ENCODE data around the gene ANXA6. TPM values are rescaled to one million over a fixed set of nuclear protein-coding genes. Genes with fewer than 3 reads are reported as not detected.

ANXA6 gene
- total and polyA plus RNA-seq, 10 of the 15 experiments (the other 5 are each of a cell fraction or from before 2014, with no cell fraction given): 44.0 to 571 (median 465) TPM

GRCh38 chr5:151086192-151086869 is 71.2 kb downstream of the ANXA6 start:
- FAIRE-seq (no peak), ATAC-seq (peak; percentile 22), DNase-seq (ENCODE audit: low read depth, low spot score) (no peak)
- under 1% methylated on average over 6 of the region's 6 CpGs for WGBS (ENCODE audit: insufficient coverage, insufficient replicate concordance, low lambda C conversion rate, missing lambda C conversion rate)
- RAD21 ChIA-PET (ENCODE audit: unreplicated experiment): interaction anchor here (1.0 to 8.5 kb wide), 15 partner anchors 10 to 166 kb away, joined by 3 to 94 read pairs (median 6); partner anchors contain the start of gene ANXA6
- POLR2A ChIA-PET: interaction anchor here (0.5 to 14.3 kb wide), 18 partner anchors 8 to 663 kb away, joined by 3 to 222 read pairs (median 4); partner anchors contain the start of gene GM2A
- peak overlapping the region; percentile 88 for H3K27ac ChIP-seq (ENCODE audit: control insufficient read depth, insufficient read depth)
- SMC1A ChIA-PET (ENCODE audit: uncharacterized antibody, unreplicated experiment): interaction anchor here (0.7 to 7.7 kb wide), 14 partner anchors 11 to 79 kb away, joined by 3 to 125 read pairs (median 8); partner anchors contain the start of gene ANXA6
- H3K27me3 ChIP-seq (replicated peaks in 1 of 2; ENCODE audit: control insufficient read depth in 2 of 2, insufficient read depth in 2 of 2, low read length in 1 of 2): no peaks in the 10 kb centered on the region
- no peaks in the 10 kb centered on the region for H3K9me3 ChIP-seq (replicated peaks; ENCODE audit: control insufficient read depth, insufficient read depth, low read length)
- peak overlapping the region; percentile 99 for H3K4me2 ChIP-seq (ENCODE audit: control insufficient read depth, insufficient read depth)
- no peaks in the 10 kb centered on the region for H4K20me1 ChIP-seq (ENCODE audit: control insufficient read depth, insufficient read depth)
- H3K4me3 ChIP-seq: peak overlapping the region; percentile 89
- BruUV-seq (replicated peaks): TSS peak; percentile 58
- H3K79me2 ChIP-seq (ENCODE audit: control insufficient read depth, insufficient read depth, low read length): peaks cover 57% of the 10 kb centered on the region
- intact Hi-C loops (cut with micrococcal nuclease; ENCODE audit: unreplicated experiment) (no loop called here), in situ Hi-C loops (cut with MboI) (no loop called here)
- H3K4me1 ChIP-seq (ENCODE audit: control insufficient read depth, insufficient read depth, low read length): peaks cover 29% of the 10 kb centered on the region
- CTCF ChIA-PET: interaction anchor here (0.6 to 8.0 kb wide), 11 partner anchors 8 to 386 kb away, joined by 3 to 90 read pairs (median 4); partner anchors contain the start of gene RBM22
- H3K36me3 ChIP-seq (ENCODE audit: control insufficient read depth in 2 of 2, insufficient read depth in 2 of 2, low read length in 1 of 2): no peaks in the 10 kb centered on the region
- H3K9ac ChIP-seq (ENCODE audit: control insufficient read depth, insufficient read depth, low read length): peak overlapping the region; percentile 80
- H2AFZ ChIP-seq (ENCODE audit: control insufficient read depth, low read depth, low read length): no peak overlapping the region; the same call in 1 of the 2 replicates
- TF ChIP-seq ZNF24 (IDR thresholded peaks at IDR 0.05) (no peak), E2F4 (IDR thresholded peaks at IDR 0.05; ENCODE audit: low read depth, low read length) (no peak), SKIL (IDR thresholded peaks at IDR 0.05; ENCODE audit: low read depth, poor library complexity, severe bottlenecking) (no peak), EED (IDR thresholded peaks at IDR 0.05; ENCODE audit: low read depth) (no peak), E2F8 (IDR thresholded peaks at IDR 0.05; ENCODE audit: low read depth, partially characterized antibody) (no peak), CEBPZ (IDR thresholded peaks at IDR 0.05; ENCODE audit: low read depth, low read length) (no peak), KAT2A (conservative IDR thresholded peaks at IDR 0.05; ENCODE audit: control insufficient read depth, low read depth, low read length) (no peak), STAT1 (conservative IDR thresholded peaks at IDR 0.05) (no peak), MLLT1 (IDR thresholded peaks at IDR 0.05) (peak; percentile 63; the same call in 1 of the 2 replicates), RAD21 (IDR thresholded peaks at IDR 0.05; ENCODE audit: insufficient read depth, low read depth, low read length) (no peak)
